K562 (cell line): ENCODE measurements around the gene SLC25A2.

ENCODE experiments used
- ATF1 ChIP-seq, 2 experiments: fragments of 450-650 bp in 1 of 2; IDR thresholded peaks; 2 replicates each; pipeline ENCODE4 v1.6.1; 2016; ENCODE audit warnings: missing compliant biosample characterization in 1 of 2, missing genetic modification characterization in 1 of 2
- CBX1 ChIP-seq: sonication (generic); IDR thresholded peaks from 2 replicates; pipeline ENCODE4 v1.6.1; 2016; ENCODE audit warnings: antibody characterized with exemption, low read depth, mild to moderate bottlenecking
- MIER1 ChIP-seq: fragments of 450-650 bp; IDR thresholded peaks from 2 replicates; pipeline ENCODE4 v1.6.1; 2016; ENCODE audit warnings: antibody characterized with exemption, mild to moderate bottlenecking, low read depth
- NFYB ChIP-seq: IDR thresholded peaks from 2 replicates; pipeline ENCODE4 v1.6.1; 2011; ENCODE audit warnings: mild to moderate bottlenecking, moderate library complexity; ENCODE audit not compliant: insufficient read length; ENCODE audit errors: extremely low read depth
- POLR2A ChIP-seq: fragments of 450-650 bp; conservative IDR thresholded peaks from 2 replicates; pipeline ENCODE4 v1.6.1; 2016
- POLR2AphosphoS5 ChIP-seq: IDR thresholded peaks from 2 replicates; pipeline ENCODE4 v1.6.1; 2011; ENCODE audit warnings: mild to moderate bottlenecking, low read depth, low read length, moderate library complexity; ENCODE audit not compliant: control insufficient read depth, insufficient read depth
- REST ChIP-seq, 2 experiments: fragments of 450-650 bp; formaldehyde crosslinking in 1 of 2; IDR thresholded peaks; 2 replicates each; pipeline versions ENCODE4 v1.4.0 to v1.6.1; 2014 to 2020; ENCODE audit warnings: mild to moderate bottlenecking in 2 of 2, borderline replicate concordance in 1 of 2, low read depth in 1 of 2
- SRF ChIP-seq, 2 experiments: fragments of 250-450, 450-650 bp in 1 of 2; sonication (Bioruptor Pico) in 1 of 2; sonication (generic) in 1 of 2; formaldehyde crosslinking; IDR thresholded peaks; 2 replicates each; pipeline versions ENCODE4 v1.5.0 to v1.5.1; 2020 to 2022; ENCODE audit warnings: mild to moderate bottlenecking in 1 of 2, missing genetic modification reagents in 1 of 2
- ZC3H11A ChIP-seq: IDR thresholded peaks from 2 replicates; pipeline ENCODE4 v1.6.1; 2012; ENCODE audit warnings: low read depth, low read length, improper control_type of control experiment
- ZNF134 ChIP-seq: fragments of 250-450 bp; sonication (Bioruptor Pico); conservative IDR thresholded peaks from 2 replicates; pipeline ENCODE4 v1.4.0; 2020
- ZNF324 ChIP-seq: fragments of 250-450 bp; sonication (Bioruptor Pico); IDR thresholded peaks from 2 replicates; pipeline ENCODE4 v1.4.0; 2020; ENCODE audit warnings: mild to moderate bottlenecking
- ZNF707 ChIP-seq: fragments of 250-450 bp; sonication (Bioruptor Pico); conservative IDR thresholded peaks from 2 replicates; pipeline ENCODE4 v1.8.0; 2022; ENCODE audit warnings: inconsistent platforms, mild to moderate bottlenecking, moderate library complexity

- TF ChIP-seq ZNF134 (CRISPR knock-in tag) (no peak), POLR2A (no peak), ZNF707 (CRISPR knock-in tag) (no peak), MIER1 (no peak), SRF (CRISPR knock-in tag; IDR thresholded peaks at IDR 0.05) (no peak), POLR2AphosphoS5 (no peak), REST (IDR thresholded peaks at IDR 0.05; ENCODE audit: borderline replicate concordance) (no peak), REST (CRISPR knock-in tag; IDR thresholded peaks at IDR 0.05; ENCODE audit: low read depth) (no peak), NFYB (no peak), ZNF324 (CRISPR knock-in tag) (no peak), ZC3H11A (no peak), CBX1 (no peak), ATF1 (CRISPR knock-in tag; IDR thresholded peaks at IDR 0.05) (no peak), ATF1 (tag; IDR thresholded peaks at IDR 0.05) (no peak)
These were observed 9.9 kb upstream of the SLC25A2 start for GRCh38 chr5:141313711-141314110.
